ENCODE results near the gene FBXW11.

GRCh38 chr5:171841984-171842776 lies 164.3 kb downstream of the FBXW11 start:
- no peak for TF ChIP-seq POLR2A (IDR thresholded peaks at IDR 0.05)
- no peak for TF ChIP-seq POLR2AphosphoS5 (IDR thresholded peaks at IDR 0.05)
- no peak for TF ChIP-seq CTCF (IDR thresholded peaks at IDR 0.05)

All from suprapubic skin (tissue), 4 donors.